Tibial artery (tissue), 4 donors: ENCODE measurements around the gene CTIF.

Experiments
- DNase-seq, 2 donors: peaks; one replicate each; pipeline ENCODE4 v3.0.0-alpha.2; 2019
- H3K27ac ChIP-seq, 2 donors: fragments of 200-600 bp; sonication (generic) in 1 of 2; 1 replicate in 1 of 2; 2 replicates in 1 of 2; pipeline ENCODE4 v1.5.1; 2018 to 2019; ENCODE audit warnings: mild to moderate bottlenecking in 1 of 2
- H3K27me3 ChIP-seq, 2 donors: fragments of 200-600 bp; sonication (generic) in 1 of 2; one replicate each; pipeline versions ENCODE4 v1.5.1 to v1.6.0; 2016 to 2019
- H3K36me3 ChIP-seq, 3 donors: fragments of 200-600 bp; sonication (generic) in 2 of 3; one replicate each; pipeline ENCODE4 v1.5.1; 2016 to 2019; ENCODE audit warnings: mild to moderate bottlenecking in 2 of 3
- H3K4me1 ChIP-seq, 4 donors: fragments of 200-600 bp; sonication (generic) in 2 of 4; 1 replicate in 3 of 4; 2 replicates in 1 of 4; pipeline ENCODE4 v1.5.1; 2016 to 2019
- H3K4me3 ChIP-seq, 2 donors: fragments of 200-600 bp; sonication (generic) in 1 of 2; 1 replicate in 1 of 2; 2 replicates in 1 of 2; pipeline ENCODE4 v1.5.1; 2018 to 2019; ENCODE audit warnings: mild to moderate bottlenecking in 2 of 2
- H3K9me3 ChIP-seq, 3 donors: fragments of 200-600 bp; sonication (generic) in 1 of 3; one replicate each; pipeline ENCODE4 v1.5.1; 2016 to 2019
- CTCF ChIP-seq, 2 experiments: fragments of 200-600 bp in 1 of 2; fragments of 450-650 bp in 1 of 2; IDR thresholded peaks; one replicate each; pipeline ENCODE4 v1.5.1; 2017 to 2019; ENCODE audit warnings: antibody characterized with exemption in 2 of 2, mild to moderate bottlenecking in 1 of 2, moderate library complexity in 1 of 2
- intact Hi-C: fragments of 100-400 bp; cut with DNase I; formaldehyde crosslinking; loops from one replicate; pipeline ENCODE4 v1.15.0; 2023; ENCODE audit warnings: low total_unique reads

CTIF gene

GRCh38 chr18:48560491-48560890 is 21.7 kb downstream of the CTIF start:
- intact Hi-C loops, result no loop called here
- TF ChIP-seq CTCF (IDR thresholded peaks at IDR 0.05), result no peak
- H3K27me3 ChIP-seq, result no peaks in the 10 kb centered on the region
- DNase-seq, result no peak
- H3K9me3 ChIP-seq, result no peaks in the 10 kb centered on the region
- H3K4me1 ChIP-seq, result peaks cover 0 to 65% (median 20%) of the 10 kb centered on the region in 4 donors
- H3K36me3 ChIP-seq, result peaks cover 0 to 10% (median 0%) of the 10 kb centered on the region in 3 donors
- no peak overlapping the region for H3K4me3 ChIP-seq
- no peak overlapping the region for H3K27ac ChIP-seq

GRCh38 chr18:48562075-48562474 is 23.2 kb downstream of the CTIF start:
- Histone ChIP-seq H3K36me3 (peaks cover 0 to 3% (median 0%) of the 10 kb centered on the region in 3 donors), H3K4me1 (peaks cover 0 to 60% (median 20%) of the 10 kb centered on the region in 4 donors), H3K27ac (peak overlapping the region in 1 of 2 donors; percentile 5), H3K9me3 (no peaks in the 10 kb centered on the region), H3K4me3 (no peak overlapping the region), H3K27me3 (no peaks in the 10 kb centered on the region)
- no peak for DNase-seq
- intact Hi-C loops, result no loop called here
- no peak for TF ChIP-seq CTCF (IDR thresholded peaks at IDR 0.05)

GRCh38 chr18:48563027-48563426 is 24.2 kb downstream of the CTIF start:
- peaks cover 0 to 52% (median 20%) of the 10 kb centered on the region in 4 donors for H3K4me1 ChIP-seq
- TF ChIP-seq CTCF (IDR thresholded peaks at IDR 0.05), result no peak
- H3K27ac ChIP-seq, result peak overlapping the region in 1 of 2 donors; percentile 7
- intact Hi-C loops, result no loop called here
- H3K4me3 ChIP-seq, result no peak overlapping the region
- no peaks in the 10 kb centered on the region for H3K27me3 ChIP-seq
- H3K36me3 ChIP-seq, result no peaks in the 10 kb centered on the region
- H3K9me3 ChIP-seq, result no peaks in the 10 kb centered on the region
- DNase-seq, result peak in 1 of 2 donors; percentile 38

GRCh38 chr18:48564139-48564538 is 25.3 kb downstream of the CTIF start:
- H3K27ac ChIP-seq, result peak overlapping the region in 1 of 2 donors; percentile 7
- H3K27me3 ChIP-seq, result no peaks in the 10 kb centered on the region
- H3K4me1 ChIP-seq, result peaks cover 0 to 53% (median 20%) of the 10 kb centered on the region in 4 donors
- no peaks in the 10 kb centered on the region for H3K9me3 ChIP-seq
- no peaks in the 10 kb centered on the region for H3K36me3 ChIP-seq
- no peak overlapping the region for H3K4me3 ChIP-seq
- TF ChIP-seq CTCF (IDR thresholded peaks at IDR 0.05), result no peak
- no peak for DNase-seq
- intact Hi-C loops, result no loop called here

GRCh38 chr18:48565105-48565504 is 26.3 kb downstream of the CTIF start:
- no peak for TF ChIP-seq CTCF (IDR thresholded peaks at IDR 0.05)
- Histone ChIP-seq H3K27me3 (no peaks in the 10 kb centered on the region), H3K36me3 (no peaks in the 10 kb centered on the region), H3K9me3 (no peaks in the 10 kb centered on the region), H3K27ac (no peak overlapping the region), H3K4me1 (peaks cover 0 to 61% (median 25%) of the 10 kb centered on the region in 4 donors), H3K4me3 (no peak overlapping the region)
- intact Hi-C loops, result no loop called here
- DNase-seq, result no peak

GRCh38 chr18:48566589-48566988 is 27.8 kb downstream of the CTIF start:
- Histone ChIP-seq H3K27ac (no peak overlapping the region), H3K36me3 (no peaks in the 10 kb centered on the region), H3K4me1 (peaks cover 0 to 60% (median 22%) of the 10 kb centered on the region in 4 donors), H3K27me3 (no peaks in the 10 kb centered on the region), H3K9me3 (no peaks in the 10 kb centered on the region), H3K4me3 (no peak overlapping the region)
- no peak for TF ChIP-seq CTCF (IDR thresholded peaks at IDR 0.05)
- intact Hi-C loops, result no loop called here
- no peak for DNase-seq
